ENCODE results near the gene MAP4K2.

GRCh38 chr11:64788321-64789215 is 14.4 kb downstream of the MAP4K2 start:
- TF ChIP-seq POLR2A (IDR thresholded peaks at IDR 0.05) (no peak), POLR2AphosphoS5 (IDR thresholded peaks at IDR 0.05) (no peak)
- TF ChIP-seq, protein P1, sequence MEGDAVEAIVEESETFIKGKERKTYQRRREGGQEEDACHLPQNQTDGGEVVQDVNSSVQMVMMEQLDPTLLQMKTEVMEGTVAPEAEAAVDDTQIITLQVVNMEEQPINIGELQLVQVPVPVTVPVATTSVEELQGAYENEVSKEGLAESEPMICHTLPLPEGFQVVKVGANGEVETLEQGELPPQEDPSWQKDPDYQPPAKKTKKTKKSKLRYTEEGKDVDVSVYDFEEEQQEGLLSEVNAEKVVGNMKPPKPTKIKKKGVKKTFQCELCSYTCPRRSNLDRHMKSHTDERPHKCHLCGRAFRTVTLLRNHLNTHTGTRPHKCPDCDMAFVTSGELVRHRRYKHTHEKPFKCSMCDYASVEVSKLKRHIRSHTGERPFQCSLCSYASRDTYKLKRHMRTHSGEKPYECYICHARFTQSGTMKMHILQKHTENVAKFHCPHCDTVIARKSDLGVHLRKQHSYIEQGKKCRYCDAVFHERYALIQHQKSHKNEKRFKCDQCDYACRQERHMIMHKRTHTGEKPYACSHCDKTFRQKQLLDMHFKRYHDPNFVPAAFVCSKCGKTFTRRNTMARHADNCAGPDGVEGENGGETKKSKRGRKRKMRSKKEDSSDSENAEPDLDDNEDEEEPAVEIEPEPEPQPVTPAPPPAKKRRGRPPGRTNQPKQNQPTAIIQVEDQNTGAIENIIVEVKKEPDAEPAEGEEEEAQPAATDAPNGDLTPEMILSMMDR (IDR thresholded peaks at IDR 0.05): no peak

Measured in sigmoid colon (tissue), 4 donors.